Hematopoietic multipotent progenitor cell treated with erythropoietin and hydrocortisone succinate and interleukin-3 and kit ligand, for 15 days (in vitro differentiated cells): Measurements from ENCODE around the gene SPAG6.
A peak's percentile ranks its signal among the peaks of the same experiment; 100 is the strongest.

Experiments
- DNase-seq: peaks from one replicate; pipeline ENCODE4 v3.0.0-alpha.2; 2015; ENCODE audit warnings: low spot score

Gene SPAG6

GRCh38 chr10:22434521-22434920, 89.2 kb downstream of the SPAG6 start:
- DNase-seq = no peak

- DNase-seq = no peak
These were observed 90.4 kb downstream of the SPAG6 start for GRCh38 chr10:22435650-22436049.

- no peak for DNase-seq
These were observed 91.2 kb downstream of the SPAG6 start for GRCh38 chr10:22436526-22436892.

- peak; percentile 90 for DNase-seq
These were observed 91.8 kb downstream of the SPAG6 start for GRCh38 chr10:22436893-22437619.

- DNase-seq = no peak
These were observed 92.6 kb downstream of the SPAG6 start for GRCh38 chr10:22437620-22438588.

- no peak for DNase-seq
These were observed 93.4 kb downstream of the SPAG6 start for GRCh38 chr10:22438711-22439110.

- no peak for DNase-seq
These were observed 96.8 kb downstream of the SPAG6 start for GRCh38 chr10:22442063-22442462.

- DNase-seq = no peak
These were observed 97.2 kb downstream of the SPAG6 start for GRCh38 chr10:22442468-22442867.

- DNase-seq = no peak
These were observed 98.0 kb downstream of the SPAG6 start for GRCh38 chr10:22443175-22443901.

- no peak for DNase-seq
These were observed 99.0 kb downstream of the SPAG6 start for GRCh38 chr10:22444219-22444788.

- DNase-seq = no peak
These were observed 100.2 kb downstream of the SPAG6 start for GRCh38 chr10:22445495-22445894.

- no peak for DNase-seq
These were observed 101.8 kb downstream of the SPAG6 start for GRCh38 chr10:22447068-22447467.

GRCh38 chr10:22451346-22451745, 106.0 kb downstream of the SPAG6 start:
- DNase-seq = no peak

GRCh38 chr10:22453320-22453719, 108.0 kb downstream of the SPAG6 start:
- no peak for DNase-seq

- no peak for DNase-seq
These were observed 108.8 kb downstream of the SPAG6 start for GRCh38 chr10:22453948-22454591.

GRCh38 chr10:22454634-22455033, 109.3 kb downstream of the SPAG6 start:
- DNase-seq = no peak

- no peak for DNase-seq
These were observed 110.0 kb downstream of the SPAG6 start for GRCh38 chr10:22455068-22455857.

- DNase-seq = no peak
These were observed 111.2 kb downstream of the SPAG6 start for GRCh38 chr10:22456486-22456885.

- DNase-seq = no peak
These were observed 113.2 kb downstream of the SPAG6 start for GRCh38 chr10:22458272-22459038.

- no peak for DNase-seq
These were observed 114.2 kb downstream of the SPAG6 start for GRCh38 chr10:22459496-22459895.
